ENCODE data around the gene SPON1.

- TF ChIP-seq EZH2 (IDR thresholded peaks at IDR 0.05; ENCODE audit: insufficient read depth, poor library complexity, severe bottlenecking) (no peak), EZH2phosphoT487 (IDR thresholded peaks at IDR 0.05; ENCODE audit: insufficient read depth, low read depth) (no peak)
These were observed 138.9 kb downstream of the SPON1 start for GRCh38 chr11:14101388-14101787.

All from GM23248 (cell line).